HFF-Myc (cell line): ENCODE data around the gene CASP9.

Source experiments
- DNase-seq: peaks from one replicate; pipeline ENCODE4 v3.0.0-alpha.2; 2011; ENCODE audit warnings: low read depth; ENCODE audit errors: extremely low read depth
- H3K4me3 ChIP-seq: replicated peaks from 2 replicates; pipeline ENCODE4 v1.5.1; 2011; ENCODE audit warnings: low read depth, mild to moderate bottlenecking, control low read depth, low read length
- CTCF ChIP-seq: IDR thresholded peaks from 2 replicates; pipeline ENCODE4 v1.5.1; 2012; ENCODE audit warnings: mild to moderate bottlenecking, low read depth, low read length, control low read depth; ENCODE audit errors: missing control alignments

Gene CASP9

GRCh38 chr1:15452216-15452615, 71.8 kb downstream of the CASP9 start:
- no peak for DNase-seq
- H3K4me3 ChIP-seq: no peak overlapping the region
- TF ChIP-seq CTCF: no peak

DNA sequence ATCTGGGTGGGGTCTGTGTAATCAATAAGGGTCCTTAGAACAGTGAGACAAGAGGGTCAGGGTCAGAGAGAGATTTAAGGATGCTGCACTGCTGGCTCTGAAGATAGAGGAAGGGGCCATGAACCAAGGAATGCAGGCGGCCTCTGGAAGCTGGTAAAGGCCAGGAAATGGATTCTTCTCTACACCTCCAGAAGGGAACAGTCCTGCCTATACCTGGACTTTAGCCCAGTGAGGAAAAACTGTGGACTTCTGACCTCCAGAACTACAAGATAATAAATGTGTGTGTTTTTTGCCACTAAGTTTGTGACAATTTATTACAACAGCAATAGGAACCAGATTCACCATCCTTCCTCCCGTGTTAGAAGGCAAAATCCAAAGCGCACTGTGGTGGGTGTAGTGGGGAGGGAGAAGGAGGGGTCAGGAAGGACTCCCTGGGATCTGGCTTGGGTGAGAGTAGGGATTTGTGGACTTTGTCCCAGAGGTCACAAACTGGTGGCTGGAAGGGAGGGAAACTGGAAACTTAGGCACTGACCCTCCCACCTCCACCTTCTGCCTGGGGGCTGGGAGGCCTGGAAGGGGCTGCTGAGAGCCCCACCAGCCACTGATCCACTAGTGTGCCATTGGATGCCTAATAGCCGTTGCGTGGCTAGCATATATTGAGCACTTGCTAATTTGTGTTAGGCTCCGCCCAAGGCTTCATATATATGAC, 72.8 kb downstream of the CASP9 start:
- no peak for TF ChIP-seq CTCF
- DNase-seq: no peak
- H3K4me3 ChIP-seq: no peak overlapping the region

- TF ChIP-seq CTCF: no peak
- no peak overlapping the region for H3K4me3 ChIP-seq
- no peak for DNase-seq
Observed at GRCh38 chr1:15449567-15449966, 74.4 kb downstream of the CASP9 start.

GRCh38 chr1:15448877-15449462, 75.0 kb downstream of the CASP9 start:
- no peak overlapping the region for H3K4me3 ChIP-seq
- TF ChIP-seq CTCF: no peak
- no peak for DNase-seq

GRCh38 chr1:15446212-15446611, 77.8 kb downstream of the CASP9 start:
- TF ChIP-seq CTCF: no peak
- H3K4me3 ChIP-seq: no peak overlapping the region
- DNase-seq: no peak

GRCh38 chr1:15445390-15446122, 78.5 kb downstream of the CASP9 start:
- DNase-seq: no peak
- H3K4me3 ChIP-seq: no peak overlapping the region
- no peak for TF ChIP-seq CTCF
